H1 (cell line): ENCODE results near the gene HMGCL. TPM values are rescaled to one million over a fixed set of nuclear protein-coding genes. Genes with fewer than 3 reads are reported as not detected.

Source experiments
- EZH2 ChIP-seq: fragments of 200-600 bp; sonication (generic); IDR thresholded peaks from 2 replicates; pipeline ENCODE4 v1.7.1; 2012; ENCODE audit warnings: low read depth, mild to moderate bottlenecking, moderate library complexity, low read length, inconsistent platforms; ENCODE audit not compliant: severe bottlenecking
- polyA plus RNA-seq, 7 experiments: library from polyadenylated mRNA; depleted of rRNA in 3 of 7; stranded (reverse) in 5 of 7; unstranded in 2 of 7; fragments of >200 nt in 5 of 7; fragments of 200-250 nt in 2 of 7; gene quantifications; 1 replicate in 5 of 7; 2 replicates in 1 of 7; 4 replicates in 1 of 7; pipeline versions ENCODE4 v1.2.1 to v1.2.3, GENCODE V29; 2011 to 2013; ENCODE audit warnings: missing spikeins in 2 of 7, mixed read lengths in 2 of 7
- total RNA-seq: library from RNA; stranded (reverse); fragmentation: NEBNext Ultra II Directional; extraction: Animal tissue kit (Norgen Biotek cat#: 25700); gene quantifications from 2 replicates; pipeline ENCODE4 v1.2.1, GENCODE V29; 2021
- TF ChIP-seq, protein P1 (sequence below): IDR thresholded peaks from 2 replicates; pipeline ENCODE4 v1.6.1; 2012; ENCODE audit warnings: low read length, inconsistent platforms

The HMGCL gene
- total and polyA plus RNA-seq, 2 of the 8 experiments (the other 6 are each of a cell fraction or from before 2014, with no cell fraction given) = 13.7 to 19.5 TPM

DNA sequence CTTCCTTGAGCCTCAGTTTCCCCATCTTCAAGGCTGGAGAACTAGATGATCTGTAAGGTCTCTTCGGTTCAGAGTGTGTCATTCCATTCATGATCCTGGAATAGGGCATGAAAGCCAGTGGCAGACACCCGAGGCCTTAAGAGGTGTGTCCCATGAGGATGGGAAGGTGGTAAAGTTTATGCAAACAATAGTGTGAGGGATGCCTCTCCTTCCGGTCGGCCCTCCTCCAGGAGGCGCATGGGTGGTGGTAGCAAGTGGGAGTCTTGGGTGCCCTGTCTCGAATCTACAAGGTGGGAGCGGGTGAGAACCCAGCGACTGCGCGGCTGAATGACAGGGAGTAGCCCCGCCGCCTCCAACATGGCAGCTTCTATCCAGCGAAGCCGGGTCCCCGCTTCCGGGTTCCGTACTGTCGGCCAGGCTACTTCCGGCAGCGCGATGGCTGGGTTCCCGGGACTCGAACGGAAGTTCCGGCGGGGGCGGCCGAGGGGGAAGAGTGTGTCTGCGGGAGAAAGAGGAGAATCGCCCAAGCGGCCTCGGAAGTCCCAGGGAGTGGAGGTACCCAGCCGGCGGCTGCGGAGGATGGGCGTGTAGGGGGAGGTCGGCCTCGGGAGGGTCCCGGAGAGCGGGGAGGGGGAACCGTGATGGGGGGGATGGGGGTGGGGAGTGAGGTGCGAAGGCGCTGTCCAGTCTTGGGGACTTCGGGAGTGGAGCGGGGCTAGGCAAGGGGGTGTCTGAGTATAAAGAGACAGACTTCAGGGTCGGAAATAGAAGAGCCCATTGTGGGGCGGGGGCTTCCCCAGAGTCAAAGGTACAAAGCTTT, 34.3 kb downstream of the HMGCL start, which contains the start of gene LYPLA2 (continued):
- TF ChIP-seq, protein P1, sequence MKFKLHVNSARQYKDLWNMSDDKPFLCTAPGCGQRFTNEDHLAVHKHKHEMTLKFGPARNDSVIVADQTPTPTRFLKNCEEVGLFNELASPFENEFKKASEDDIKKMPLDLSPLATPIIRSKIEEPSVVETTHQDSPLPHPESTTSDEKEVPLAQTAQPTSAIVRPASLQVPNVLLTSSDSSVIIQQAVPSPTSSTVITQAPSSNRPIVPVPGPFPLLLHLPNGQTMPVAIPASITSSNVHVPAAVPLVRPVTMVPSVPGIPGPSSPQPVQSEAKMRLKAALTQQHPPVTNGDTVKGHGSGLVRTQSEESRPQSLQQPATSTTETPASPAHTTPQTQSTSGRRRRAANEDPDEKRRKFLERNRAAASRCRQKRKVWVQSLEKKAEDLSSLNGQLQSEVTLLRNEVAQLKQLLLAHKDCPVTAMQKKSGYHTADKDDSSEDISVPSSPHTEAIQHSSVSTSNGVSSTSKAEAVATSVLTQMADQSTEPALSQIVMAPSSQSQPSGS = no peak
- TF ChIP-seq EZH2 = no peak
